Measurements from ENCODE around the gene MATN1. TPM values are rescaled to one million over a fixed set of nuclear protein-coding genes. Genes with fewer than 3 reads are reported as not detected.

Gene MATN1
- total RNA-seq, 1 donor from 2014 or later: 0.49 TPM

- Histone ChIP-seq H3K27me3 (no peaks in the 10 kb centered on the region), H3K4me1 (no peaks in the 10 kb centered on the region), H3K27ac (no peak overlapping the region), H3K36me3 (peaks cover 0 to 3% of the 10 kb centered on the region in 2 donors), H3K4me3 (no peak overlapping the region), H3K9me3 (no peaks in the 10 kb centered on the region)
- DNase-seq (ENCODE audit: extremely low spot score in 2 of 2): no peak
- TF ChIP-seq POLR2A (IDR thresholded peaks at IDR 0.05): no peak
- TF ChIP-seq POLR2AphosphoS5 (IDR thresholded peaks at IDR 0.05; ENCODE audit: insufficient read depth in 1 of 2, low read depth in 1 of 2): no peak
- TF ChIP-seq, protein P1, sequence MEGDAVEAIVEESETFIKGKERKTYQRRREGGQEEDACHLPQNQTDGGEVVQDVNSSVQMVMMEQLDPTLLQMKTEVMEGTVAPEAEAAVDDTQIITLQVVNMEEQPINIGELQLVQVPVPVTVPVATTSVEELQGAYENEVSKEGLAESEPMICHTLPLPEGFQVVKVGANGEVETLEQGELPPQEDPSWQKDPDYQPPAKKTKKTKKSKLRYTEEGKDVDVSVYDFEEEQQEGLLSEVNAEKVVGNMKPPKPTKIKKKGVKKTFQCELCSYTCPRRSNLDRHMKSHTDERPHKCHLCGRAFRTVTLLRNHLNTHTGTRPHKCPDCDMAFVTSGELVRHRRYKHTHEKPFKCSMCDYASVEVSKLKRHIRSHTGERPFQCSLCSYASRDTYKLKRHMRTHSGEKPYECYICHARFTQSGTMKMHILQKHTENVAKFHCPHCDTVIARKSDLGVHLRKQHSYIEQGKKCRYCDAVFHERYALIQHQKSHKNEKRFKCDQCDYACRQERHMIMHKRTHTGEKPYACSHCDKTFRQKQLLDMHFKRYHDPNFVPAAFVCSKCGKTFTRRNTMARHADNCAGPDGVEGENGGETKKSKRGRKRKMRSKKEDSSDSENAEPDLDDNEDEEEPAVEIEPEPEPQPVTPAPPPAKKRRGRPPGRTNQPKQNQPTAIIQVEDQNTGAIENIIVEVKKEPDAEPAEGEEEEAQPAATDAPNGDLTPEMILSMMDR (IDR thresholded peaks at IDR 0.05): no peak
- intact Hi-C loops (cut with DNase I): no loop called here
Measured at GRCh38 chr1:30728340-30728739, 5.0 kb upstream of the MATN1 start.

DNA sequence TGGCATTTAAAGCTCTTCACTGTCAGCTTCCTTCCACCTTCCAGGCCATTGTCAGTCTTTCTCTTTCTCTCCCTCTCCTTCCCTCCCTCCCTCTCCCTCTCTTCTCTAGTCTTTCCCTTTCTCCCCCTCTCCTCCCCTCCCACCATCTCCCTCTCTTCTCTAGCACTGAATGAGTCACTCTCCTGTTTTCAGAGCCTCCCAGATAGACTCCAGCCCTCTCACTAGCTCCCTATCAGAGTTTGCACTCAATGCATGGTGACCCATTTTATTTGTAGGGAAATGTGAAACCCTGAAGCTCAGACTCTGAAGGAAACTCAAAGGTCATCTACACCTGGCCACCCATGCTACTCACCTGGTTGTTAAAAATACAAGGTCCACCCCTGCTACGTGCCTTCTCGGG is 4.4 kb upstream of the MATN1 start:
- H3K4me3 ChIP-seq: no peak overlapping the region
- no peaks in the 10 kb centered on the region for H3K4me1 ChIP-seq
- DNase-seq (ENCODE audit: extremely low spot score in 2 of 2): no peak
- H3K36me3 ChIP-seq: peaks cover 0 to 3% of the 10 kb centered on the region in 2 donors
- intact Hi-C loops (cut with DNase I): no loop called here
- TF ChIP-seq, protein P1 (IDR thresholded peaks at IDR 0.05): no peak
- TF ChIP-seq POLR2AphosphoS5 (IDR thresholded peaks at IDR 0.05; ENCODE audit: insufficient read depth in 1 of 2, low read depth in 1 of 2) (no peak), POLR2A (IDR thresholded peaks at IDR 0.05) (no peak)
- no peak overlapping the region for H3K27ac ChIP-seq
- no peaks in the 10 kb centered on the region for H3K9me3 ChIP-seq
- no peaks in the 10 kb centered on the region for H3K27me3 ChIP-seq

GRCh38 chr1:30726773-30727684 is 3.6 kb upstream of the MATN1 start:
- Histone ChIP-seq H3K4me1 (no peaks in the 10 kb centered on the region), H3K27ac (no peak overlapping the region), H3K9me3 (no peaks in the 10 kb centered on the region), H3K36me3 (peaks cover 0 to 3% of the 10 kb centered on the region in 2 donors), H3K4me3 (no peak overlapping the region), H3K27me3 (no peaks in the 10 kb centered on the region)
- intact Hi-C loops (cut with DNase I): no loop called here
- TF ChIP-seq, protein P1 (IDR thresholded peaks at IDR 0.05): no peak
- TF ChIP-seq POLR2A (IDR thresholded peaks at IDR 0.05): no peak
- no peak for TF ChIP-seq POLR2AphosphoS5 (IDR thresholded peaks at IDR 0.05; ENCODE audit: insufficient read depth in 1 of 2, low read depth in 1 of 2)
- no peak for DNase-seq (ENCODE audit: extremely low spot score in 2 of 2)

GRCh38 chr1:30726236-30726635 is 2.9 kb upstream of the MATN1 start:
- intact Hi-C loops (cut with DNase I): no loop called here
- TF ChIP-seq POLR2A (IDR thresholded peaks at IDR 0.05) (no peak), POLR2AphosphoS5 (IDR thresholded peaks at IDR 0.05; ENCODE audit: insufficient read depth in 1 of 2, low read depth in 1 of 2) (no peak)
- TF ChIP-seq, protein P1 (IDR thresholded peaks at IDR 0.05): no peak
- H3K9me3 ChIP-seq: no peaks in the 10 kb centered on the region
- H3K27me3 ChIP-seq: no peaks in the 10 kb centered on the region
- H3K4me1 ChIP-seq: no peaks in the 10 kb centered on the region
- H3K4me3 ChIP-seq: no peak overlapping the region
- H3K36me3 ChIP-seq: peaks cover 0 to 3% of the 10 kb centered on the region in 2 donors
- H3K27ac ChIP-seq: no peak overlapping the region
- no peak for DNase-seq (ENCODE audit: extremely low spot score in 2 of 2)
